Measurements from ENCODE around the gene PNPLA8. TPM values are rescaled to one million over a fixed set of nuclear protein-coding genes. Genes with fewer than 3 reads are reported as not detected.

PNPLA8 gene
- total and polyA plus RNA-seq, 2 donors (not counting 3 experiments of a cell fraction or from before 2014, with no cell fraction given): 5.9 to 19.9 TPM

GRCh38 chr7:108535744-108536143 lies 9.8 kb upstream of the PNPLA8 start:
- no peak overlapping the region for H3K4me3 ChIP-seq (replicated peaks in 1 of 3; ENCODE audit: insufficient read depth in 1 of 3, low read depth in 1 of 3, low read length in 3 of 3)
- H3K27me3 ChIP-seq (ENCODE audit: control insufficient read depth in 2 of 2, insufficient read depth in 2 of 2, low read length in 2 of 2): no peaks in the 10 kb centered on the region
- no peaks in the 10 kb centered on the region for H3K9me3 ChIP-seq (replicated peaks; ENCODE audit: control insufficient read depth, insufficient read depth, low read length)
- no peak for TF ChIP-seq POLR2AphosphoS5 (IDR thresholded peaks at IDR 0.05; ENCODE audit: insufficient read depth, low read depth, low read length)
- TF ChIP-seq POLR2A (IDR thresholded peaks at IDR 0.05; ENCODE audit: low read depth, low read length): no peak
- no peak for TF ChIP-seq JUN (IDR thresholded peaks at IDR 0.05; ENCODE audit: borderline replicate concordance, insufficient read depth, insufficient read length, low read depth)
- TF ChIP-seq EZH2 (IDR thresholded peaks at IDR 0.05; ENCODE audit: borderline replicate concordance, low read depth, low read length, severe bottlenecking): no peak
- FAIRE-seq (no peak), DNase-seq (ENCODE audit: low read depth, low spot score) (no peak)
- H3K79me2 ChIP-seq (ENCODE audit: control insufficient read depth, insufficient read depth, low read length): no peaks in the 10 kb centered on the region
- no peak overlapping the region for H3K4me2 ChIP-seq (ENCODE audit: insufficient read depth, low read length)
- H3K9me1 ChIP-seq (replicated peaks; ENCODE audit: control insufficient read depth, extremely low read depth, insufficient read depth, low read length): no peaks in the 10 kb centered on the region
- no peak overlapping the region for H3K9ac ChIP-seq (replicated peaks; ENCODE audit: extremely low read depth, insufficient read depth, low read length)
- H2AFZ ChIP-seq (ENCODE audit: low read depth, low read length): no peak overlapping the region
- dilution Hi-C loops (cut with MboI; ENCODE audit: extremely low pct_ligation_motif_present, low sequenced_read_pairs): no loop called here
- H3K27ac ChIP-seq (ENCODE audit: insufficient read depth, low read depth, low read length): no peak overlapping the region
- intact Hi-C loops (cut with micrococcal nuclease): no loop called here
- ChIA-PET POLR2A (no interaction called here), CTCF (no interaction called here)
- no TSS peak for BruUV-seq (replicated peaks)
- H3K4me1 ChIP-seq (ENCODE audit: control insufficient read depth, extremely low read depth, insufficient read depth, low read length): no peaks in the 10 kb centered on the region
- no peaks in the 10 kb centered on the region for H4K20me1 ChIP-seq (replicated peaks; ENCODE audit: control insufficient read depth, extremely low read depth, insufficient read depth, low read length)
- no peaks in the 10 kb centered on the region for H3K36me3 ChIP-seq (ENCODE audit: control insufficient read depth in 2 of 2, extremely low read depth in 1 of 2, insufficient read depth in 2 of 2, low read length in 2 of 2)

GRCh38 chr7:108535257-108535656 lies 9.3 kb upstream of the PNPLA8 start:
- DNase-seq (ENCODE audit: low read depth, low spot score) (no peak), FAIRE-seq (no peak)
- Histone ChIP-seq H3K79me2 (ENCODE audit: control insufficient read depth, insufficient read depth, low read length) (no peaks in the 10 kb centered on the region), H3K4me1 (ENCODE audit: control insufficient read depth, extremely low read depth, insufficient read depth, low read length) (no peaks in the 10 kb centered on the region), H3K4me3 (replicated peaks in 1 of 3; ENCODE audit: insufficient read depth in 1 of 3, low read depth in 1 of 3, low read length in 3 of 3) (no peak overlapping the region), H3K27ac (ENCODE audit: insufficient read depth, low read depth, low read length) (no peak overlapping the region), H3K4me2 (ENCODE audit: insufficient read depth, low read length) (no peak overlapping the region), H3K9me1 (replicated peaks; ENCODE audit: control insufficient read depth, extremely low read depth, insufficient read depth, low read length) (no peaks in the 10 kb centered on the region), H3K9me3 (replicated peaks; ENCODE audit: control insufficient read depth, insufficient read depth, low read length) (no peaks in the 10 kb centered on the region), H3K27me3 (ENCODE audit: control insufficient read depth in 2 of 2, insufficient read depth in 2 of 2, low read length in 2 of 2) (no peaks in the 10 kb centered on the region), H3K9ac (replicated peaks; ENCODE audit: extremely low read depth, insufficient read depth, low read length) (no peak overlapping the region), H3K36me3 (ENCODE audit: control insufficient read depth in 2 of 2, extremely low read depth in 1 of 2, insufficient read depth in 2 of 2, low read length in 2 of 2) (no peaks in the 10 kb centered on the region), H2AFZ (ENCODE audit: low read depth, low read length) (no peak overlapping the region), H4K20me1 (replicated peaks; ENCODE audit: control insufficient read depth, extremely low read depth, insufficient read depth, low read length) (no peaks in the 10 kb centered on the region)
- TF ChIP-seq GATA2 (IDR thresholded peaks at IDR 0.05; ENCODE audit: insufficient read depth, insufficient read length, low read depth, low read length) (no peak), FOS (IDR thresholded peaks at IDR 0.05; ENCODE audit: borderline replicate concordance, insufficient read depth, low read length) (no peak), MAX (IDR thresholded peaks at IDR 0.05; ENCODE audit: insufficient read depth, insufficient read length) (no peak), CTCF (IDR thresholded peaks at IDR 0.05; ENCODE audit: extremely low read depth in 1 of 2, insufficient read depth in 1 of 2, low read depth in 1 of 2, low read length in 2 of 2) (no peak), MYC (IDR thresholded peaks at IDR 0.05; ENCODE audit: low read depth, low read length) (no peak), JUN (IDR thresholded peaks at IDR 0.05; ENCODE audit: borderline replicate concordance, insufficient read depth, insufficient read length, low read depth) (no peak), POLR2AphosphoS5 (IDR thresholded peaks at IDR 0.05; ENCODE audit: insufficient read depth, low read depth, low read length) (no peak)
- BruUV-seq (replicated peaks): no TSS peak
- intact Hi-C loops (cut with micrococcal nuclease) (no loop called here), dilution Hi-C loops (cut with MboI; ENCODE audit: extremely low pct_ligation_motif_present, low sequenced_read_pairs) (no loop called here)
- POLR2A ChIA-PET: no interaction called here
- CTCF ChIA-PET: no interaction called here

Data from endothelial cell of umbilical vein (primary cell).